ENCODE measurements around the gene RRAS.

DNA sequence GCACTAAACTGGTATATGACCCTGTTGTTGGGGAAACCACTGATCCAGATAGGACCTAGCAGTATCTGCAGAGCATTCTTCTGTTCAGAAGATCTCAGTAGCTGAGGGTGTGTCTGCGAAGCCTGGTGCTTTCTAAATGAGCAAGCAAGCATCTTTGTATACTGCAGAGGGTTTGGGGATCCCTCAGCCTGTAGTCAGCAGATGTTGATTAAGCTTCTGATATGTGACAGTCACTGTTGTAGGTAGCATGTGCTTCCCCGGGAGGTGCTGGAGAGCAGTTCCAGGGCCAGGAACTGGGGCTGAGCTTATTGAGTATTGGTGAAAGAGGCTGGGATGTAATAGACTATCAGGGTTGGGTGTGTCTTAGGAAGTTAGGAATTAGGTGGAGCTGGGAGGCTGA, 3.5 kb upstream of the RRAS start:
- TF ChIP-seq, protein P1, sequence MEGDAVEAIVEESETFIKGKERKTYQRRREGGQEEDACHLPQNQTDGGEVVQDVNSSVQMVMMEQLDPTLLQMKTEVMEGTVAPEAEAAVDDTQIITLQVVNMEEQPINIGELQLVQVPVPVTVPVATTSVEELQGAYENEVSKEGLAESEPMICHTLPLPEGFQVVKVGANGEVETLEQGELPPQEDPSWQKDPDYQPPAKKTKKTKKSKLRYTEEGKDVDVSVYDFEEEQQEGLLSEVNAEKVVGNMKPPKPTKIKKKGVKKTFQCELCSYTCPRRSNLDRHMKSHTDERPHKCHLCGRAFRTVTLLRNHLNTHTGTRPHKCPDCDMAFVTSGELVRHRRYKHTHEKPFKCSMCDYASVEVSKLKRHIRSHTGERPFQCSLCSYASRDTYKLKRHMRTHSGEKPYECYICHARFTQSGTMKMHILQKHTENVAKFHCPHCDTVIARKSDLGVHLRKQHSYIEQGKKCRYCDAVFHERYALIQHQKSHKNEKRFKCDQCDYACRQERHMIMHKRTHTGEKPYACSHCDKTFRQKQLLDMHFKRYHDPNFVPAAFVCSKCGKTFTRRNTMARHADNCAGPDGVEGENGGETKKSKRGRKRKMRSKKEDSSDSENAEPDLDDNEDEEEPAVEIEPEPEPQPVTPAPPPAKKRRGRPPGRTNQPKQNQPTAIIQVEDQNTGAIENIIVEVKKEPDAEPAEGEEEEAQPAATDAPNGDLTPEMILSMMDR (IDR thresholded peaks at IDR 0.05; ENCODE audit: insufficient read depth, low read length): no peak
- TF ChIP-seq GABPA (IDR thresholded peaks at IDR 0.05; ENCODE audit: low read depth): no peak
- no peak for TF ChIP-seq POLR2AphosphoS5 (IDR thresholded peaks at IDR 0.05; ENCODE audit: low read depth)
- TF ChIP-seq, protein P2, sequence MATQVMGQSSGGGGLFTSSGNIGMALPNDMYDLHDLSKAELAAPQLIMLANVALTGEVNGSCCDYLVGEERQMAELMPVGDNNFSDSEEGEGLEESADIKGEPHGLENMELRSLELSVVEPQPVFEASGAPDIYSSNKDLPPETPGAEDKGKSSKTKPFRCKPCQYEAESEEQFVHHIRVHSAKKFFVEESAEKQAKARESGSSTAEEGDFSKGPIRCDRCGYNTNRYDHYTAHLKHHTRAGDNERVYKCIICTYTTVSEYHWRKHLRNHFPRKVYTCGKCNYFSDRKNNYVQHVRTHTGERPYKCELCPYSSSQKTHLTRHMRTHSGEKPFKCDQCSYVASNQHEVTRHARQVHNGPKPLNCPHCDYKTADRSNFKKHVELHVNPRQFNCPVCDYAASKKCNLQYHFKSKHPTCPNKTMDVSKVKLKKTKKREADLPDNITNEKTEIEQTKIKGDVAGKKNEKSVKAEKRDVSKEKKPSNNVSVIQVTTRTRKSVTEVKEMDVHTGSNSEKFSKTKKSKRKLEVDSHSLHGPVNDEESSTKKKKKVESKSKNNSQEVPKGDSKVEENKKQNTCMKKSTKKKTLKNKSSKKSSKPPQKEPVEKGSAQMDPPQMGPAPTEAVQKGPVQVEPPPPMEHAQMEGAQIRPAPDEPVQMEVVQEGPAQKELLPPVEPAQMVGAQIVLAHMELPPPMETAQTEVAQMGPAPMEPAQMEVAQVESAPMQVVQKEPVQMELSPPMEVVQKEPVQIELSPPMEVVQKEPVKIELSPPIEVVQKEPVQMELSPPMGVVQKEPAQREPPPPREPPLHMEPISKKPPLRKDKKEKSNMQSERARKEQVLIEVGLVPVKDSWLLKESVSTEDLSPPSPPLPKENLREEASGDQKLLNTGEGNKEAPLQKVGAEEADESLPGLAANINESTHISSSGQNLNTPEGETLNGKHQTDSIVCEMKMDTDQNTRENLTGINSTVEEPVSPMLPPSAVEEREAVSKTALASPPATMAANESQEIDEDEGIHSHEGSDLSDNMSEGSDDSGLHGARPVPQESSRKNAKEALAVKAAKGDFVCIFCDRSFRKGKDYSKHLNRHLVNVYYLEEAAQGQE (IDR thresholded peaks at IDR 0.05; ENCODE audit: insufficient replicate concordance, low read depth): no peak
- TF ChIP-seq SPI1 (IDR thresholded peaks at IDR 0.05; ENCODE audit: borderline replicate concordance, low read depth): no peak
